Measurements from ENCODE around the gene PCSK5.

DNA sequence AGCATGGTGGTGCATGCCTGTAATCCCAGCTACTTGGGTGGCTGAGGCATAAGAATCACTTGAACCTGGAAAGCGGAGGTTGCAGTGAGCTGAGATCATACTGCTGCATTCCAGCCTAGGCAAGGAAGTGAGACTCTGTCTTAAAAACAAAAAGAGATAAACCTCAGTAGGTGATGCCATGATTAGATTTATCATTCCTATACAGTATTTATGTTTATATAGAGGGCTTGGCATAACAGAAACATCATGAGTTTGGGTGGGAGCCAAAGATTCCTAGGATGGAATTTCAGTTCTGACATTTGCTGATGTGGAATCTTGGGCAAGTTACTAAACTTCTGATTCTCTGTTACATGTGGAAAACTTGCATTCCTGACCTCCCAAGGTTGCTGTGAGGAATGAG is 481.4 kb downstream of the PCSK5 start:
- TF ChIP-seq, protein P1, sequence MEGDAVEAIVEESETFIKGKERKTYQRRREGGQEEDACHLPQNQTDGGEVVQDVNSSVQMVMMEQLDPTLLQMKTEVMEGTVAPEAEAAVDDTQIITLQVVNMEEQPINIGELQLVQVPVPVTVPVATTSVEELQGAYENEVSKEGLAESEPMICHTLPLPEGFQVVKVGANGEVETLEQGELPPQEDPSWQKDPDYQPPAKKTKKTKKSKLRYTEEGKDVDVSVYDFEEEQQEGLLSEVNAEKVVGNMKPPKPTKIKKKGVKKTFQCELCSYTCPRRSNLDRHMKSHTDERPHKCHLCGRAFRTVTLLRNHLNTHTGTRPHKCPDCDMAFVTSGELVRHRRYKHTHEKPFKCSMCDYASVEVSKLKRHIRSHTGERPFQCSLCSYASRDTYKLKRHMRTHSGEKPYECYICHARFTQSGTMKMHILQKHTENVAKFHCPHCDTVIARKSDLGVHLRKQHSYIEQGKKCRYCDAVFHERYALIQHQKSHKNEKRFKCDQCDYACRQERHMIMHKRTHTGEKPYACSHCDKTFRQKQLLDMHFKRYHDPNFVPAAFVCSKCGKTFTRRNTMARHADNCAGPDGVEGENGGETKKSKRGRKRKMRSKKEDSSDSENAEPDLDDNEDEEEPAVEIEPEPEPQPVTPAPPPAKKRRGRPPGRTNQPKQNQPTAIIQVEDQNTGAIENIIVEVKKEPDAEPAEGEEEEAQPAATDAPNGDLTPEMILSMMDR (IDR thresholded peaks at IDR 0.05), result no peak
- TF ChIP-seq POLR2A (IDR thresholded peaks at IDR 0.05), result no peak

Data from right lobe of liver (tissue), 4 donors.